Trophoblast cell (in vitro differentiated cells and primary cell): ENCODE results near the gene CHMP1B.

Source experiments
- DNase-seq, 2 donors: peaks; one replicate each; pipeline ENCODE4 v3.0.0-alpha.2; 2016
- H2AFZ ChIP-seq: 2 replicates; pipeline ENCODE4 v1.6.1; 2013; ENCODE audit warnings: low read length, moderate library complexity, mild to moderate bottlenecking; ENCODE audit not compliant: insufficient read depth, poor library complexity
- H2AK5ac ChIP-seq: 2 replicates; pipeline ENCODE4 v1.6.1; 2013; ENCODE audit warnings: mild to moderate bottlenecking, low read length
- H2BK120ac ChIP-seq: 2 replicates; pipeline ENCODE4 v1.6.1; 2013; ENCODE audit warnings: low read length, mild to moderate bottlenecking, moderate library complexity; ENCODE audit not compliant: insufficient read depth, poor library complexity
- H2BK12ac ChIP-seq: 2 replicates; pipeline ENCODE4 v1.6.1; 2013; ENCODE audit warnings: mild to moderate bottlenecking, low read length, moderate library complexity
- H2BK5ac ChIP-seq: 2 replicates; pipeline ENCODE4 v1.6.1; 2013; ENCODE audit warnings: low read length, low read depth, moderate library complexity, mild to moderate bottlenecking; ENCODE audit not compliant: poor library complexity
- H3K14ac ChIP-seq: 2 replicates; pipeline ENCODE4 v1.6.1; 2013; ENCODE audit warnings: mild to moderate bottlenecking, low read length
- H3K18ac ChIP-seq: 2 replicates; pipeline ENCODE4 v1.6.1; 2013; ENCODE audit warnings: mild to moderate bottlenecking, low read length
- H3K23ac ChIP-seq: 2 replicates; pipeline ENCODE4 v1.6.1; 2013; ENCODE audit warnings: low read length
- H3K27ac ChIP-seq: 2 replicates; pipeline ENCODE4 v1.5.1; 2013; ENCODE audit warnings: low read depth, mild to moderate bottlenecking, inconsistent platforms, low read length, moderate library complexity
- H3K27me3 ChIP-seq: 2 replicates; pipeline ENCODE4 v1.6.1; 2013; ENCODE audit warnings: inconsistent platforms, mild to moderate bottlenecking, low read length, moderate library complexity; ENCODE audit not compliant: insufficient read depth
- H3K36me3 ChIP-seq, 2 experiments: 1 replicate in 1 of 2; 2 replicates in 1 of 2; pipeline ENCODE4 v1.6.1; 2013; ENCODE audit warnings: low read length in 2 of 2, mild to moderate bottlenecking in 2 of 2, moderate library complexity in 1 of 2; ENCODE audit not compliant: insufficient read depth in 2 of 2, control insufficient read depth in 1 of 2
- H3K4ac ChIP-seq: 2 replicates; pipeline ENCODE4 v1.6.1; 2013; ENCODE audit warnings: low read depth, mild to moderate bottlenecking, low read length, moderate library complexity
- H3K4me1 ChIP-seq, 2 experiments: 1 replicate in 1 of 2; 2 replicates in 1 of 2; pipeline ENCODE4 v1.6.1; 2013; ENCODE audit warnings: low read length in 2 of 2, mild to moderate bottlenecking in 2 of 2, moderate library complexity in 1 of 2; ENCODE audit not compliant: insufficient read depth in 2 of 2, control insufficient read depth in 1 of 2
- H3K4me2 ChIP-seq: 2 replicates; pipeline ENCODE4 v1.6.1; 2013; ENCODE audit warnings: inconsistent platforms, mild to moderate bottlenecking, low read length, moderate library complexity
- H3K4me3 ChIP-seq: 2 replicates; pipeline ENCODE4 v1.5.1; 2013; ENCODE audit warnings: mild to moderate bottlenecking, low read depth, low read length, inconsistent platforms
- H3K79me1 ChIP-seq: one replicate; pipeline ENCODE4 v1.6.1; 2013; ENCODE audit warnings: low read length
- H3K79me2 ChIP-seq: 2 replicates; pipeline ENCODE4 v1.6.1; 2013; ENCODE audit warnings: low read length, mild to moderate bottlenecking; ENCODE audit not compliant: control insufficient read depth, insufficient read depth, poor library complexity
- H3K9ac ChIP-seq: 2 replicates; pipeline ENCODE4 v1.6.1; 2013; ENCODE audit warnings: mild to moderate bottlenecking, low read length
- H3K9me3 ChIP-seq: 2 replicates; pipeline ENCODE4 v1.6.1; 2013; ENCODE audit warnings: low read depth, mild to moderate bottlenecking, control low read depth, inconsistent platforms, low read length; ENCODE audit not compliant: insufficient read depth
- H4K12ac ChIP-seq: 2 replicates; pipeline ENCODE4 v1.6.1; 2013; ENCODE audit warnings: low read depth, mild to moderate bottlenecking, low read length, moderate library complexity
- H4K8ac ChIP-seq: 2 replicates; pipeline ENCODE4 v1.6.1; 2013; ENCODE audit warnings: low read depth, mild to moderate bottlenecking, low read length, moderate library complexity
- H4K91ac ChIP-seq: one replicate; pipeline ENCODE4 v1.6.1; 2013; ENCODE audit warnings: low read depth, mild to moderate bottlenecking, low read length, moderate library complexity
- WGBS: extraction: QIAGEN DNeasy Blood & Tissue Kit; methylation state at CpG from one replicate; pipeline ENCODE4 v1.1.7; 2013; ENCODE audit warnings: missing lambda C conversion rate; ENCODE audit not compliant: insufficient read length, insufficient coverage; ENCODE audit errors: extremely low coverage; 5-methylcytosine and 5-hydroxymethylcytosine counted together

CHMP1B gene

GRCh38 chr18:11885278-11885947, 34.2 kb downstream of the CHMP1B start:
- WGBS: no CpG with 5 or more reads among the region's 22 CpGs
- H3K14ac ChIP-seq: no peak overlapping the region
- no peak overlapping the region for H2BK120ac ChIP-seq

GRCh38 chr18:11886577-11887110, 35.4 kb downstream of the CHMP1B start:
- Histone ChIP-seq H4K91ac (no peak overlapping the region), H3K9ac (no peak overlapping the region), H4K12ac (no peak overlapping the region), H3K36me3 (peaks cover 7 to 13% of the 10 kb centered on the region in 2 experiments), H3K27me3 (no peaks in the 10 kb centered on the region), H3K9me3 (peaks cover 2% of the 10 kb centered on the region), H3K79me2 (no peaks in the 10 kb centered on the region), H2BK120ac (no peak overlapping the region), H3K4me1 (peaks cover 3 to 6% of the 10 kb centered on the region in 2 experiments), H3K18ac (no peak overlapping the region), H2AFZ (no peak overlapping the region), H2BK5ac (no peak overlapping the region), H3K4me2 (no peak overlapping the region), H2AK5ac (no peak overlapping the region), H4K8ac (no peak overlapping the region), H3K23ac (no peak overlapping the region), H3K4me3 (no peak overlapping the region), H3K27ac (no peak overlapping the region), H3K14ac (no peak overlapping the region), H3K4ac (no peak overlapping the region), H3K79me1 (no peaks in the 10 kb centered on the region), H2BK12ac (no peak overlapping the region)
- WGBS: no CpG with 5 or more reads among the region's 19 CpGs
- DNase-seq: no peak

More at GRCh38 chr18:11885278-11885947, 34.2 kb downstream of the CHMP1B start:
- Histone ChIP-seq H4K8ac (no peak overlapping the region), H3K79me2 (no peaks in the 10 kb centered on the region), H3K4me3 (no peak overlapping the region), H3K4me1 (peaks cover 3 to 6% of the 10 kb centered on the region in 2 experiments), H3K18ac (no peak overlapping the region), H2AK5ac (no peak overlapping the region), H4K91ac (no peak overlapping the region), H4K12ac (no peak overlapping the region), H2AFZ (no peak overlapping the region), H3K27me3 (no peaks in the 10 kb centered on the region), H3K36me3 (peaks cover 7 to 13% of the 10 kb centered on the region in 2 experiments), H3K79me1 (no peaks in the 10 kb centered on the region), H3K23ac (no peak overlapping the region), H3K4me2 (no peak overlapping the region), H3K4ac (no peak overlapping the region), H3K9me3 (peaks cover 2% of the 10 kb centered on the region), H2BK5ac (no peak overlapping the region), H3K27ac (no peak overlapping the region), H3K9ac (no peak overlapping the region), H2BK12ac (no peak overlapping the region)
- no peak for DNase-seq

GRCh38 chr18:11887328-11888128, 36.3 kb downstream of the CHMP1B start:
- H2AFZ ChIP-seq: no peak overlapping the region
- peak; percentile 42 to 94 for DNase-seq
- H3K4ac ChIP-seq: no peak overlapping the region
- H3K79me2 ChIP-seq: no peaks in the 10 kb centered on the region
- no peak overlapping the region for H2BK120ac ChIP-seq
- H3K9me3 ChIP-seq: peaks cover 2% of the 10 kb centered on the region
- H3K4me3 ChIP-seq: no peak overlapping the region
- no peak overlapping the region for H2AK5ac ChIP-seq
- peaks cover 7 to 13% of the 10 kb centered on the region in 2 experiments for H3K36me3 ChIP-seq
- no peak overlapping the region for H3K23ac ChIP-seq
- H3K4me1 ChIP-seq: peaks cover 3 to 6% of the 10 kb centered on the region in 2 experiments
- WGBS: no CpG with 5 or more reads among the region's 8 CpGs
- H3K27me3 ChIP-seq: no peaks in the 10 kb centered on the region
- H4K91ac ChIP-seq: no peak overlapping the region
- H3K27ac ChIP-seq: no peak overlapping the region
- no peak overlapping the region for H3K4me2 ChIP-seq
- H4K8ac ChIP-seq: no peak overlapping the region
- no peak overlapping the region for H2BK12ac ChIP-seq
- no peak overlapping the region for H2BK5ac ChIP-seq
- H3K14ac ChIP-seq: no peak overlapping the region
- H3K18ac ChIP-seq: no peak overlapping the region
- H3K79me1 ChIP-seq: no peaks in the 10 kb centered on the region
- H3K9ac ChIP-seq: no peak overlapping the region
- no peak overlapping the region for H4K12ac ChIP-seq

DNA sequence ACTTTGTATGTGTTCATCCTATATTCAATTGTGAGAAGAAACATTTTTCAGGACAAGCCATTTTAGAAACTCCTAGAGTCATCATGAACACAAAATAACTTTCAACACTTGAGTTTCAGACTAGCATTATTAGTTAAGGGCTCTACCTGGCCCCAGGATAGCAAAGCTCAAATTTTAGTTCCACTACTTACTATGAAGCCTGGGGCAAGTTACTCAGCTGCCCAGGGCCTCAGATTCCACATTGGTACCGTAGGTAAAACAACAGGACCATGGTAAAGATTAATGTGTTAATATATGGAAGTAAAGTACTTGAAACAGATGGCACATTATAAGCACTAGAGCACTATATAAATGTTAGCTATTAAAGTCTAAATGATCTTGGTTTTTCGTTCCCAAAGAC, 37.5 kb downstream of the CHMP1B start:
- Histone ChIP-seq H2AFZ (no peak overlapping the region), H3K27ac (no peak overlapping the region), H2AK5ac (no peak overlapping the region), H3K9ac (no peak overlapping the region), H3K18ac (no peak overlapping the region), H3K14ac (no peak overlapping the region), H3K4me3 (no peak overlapping the region), H3K9me3 (peaks cover 2% of the 10 kb centered on the region), H2BK5ac (no peak overlapping the region), H3K27me3 (no peaks in the 10 kb centered on the region), H3K79me1 (no peaks in the 10 kb centered on the region), H3K79me2 (no peaks in the 10 kb centered on the region), H4K8ac (no peak overlapping the region), H4K91ac (no peak overlapping the region), H4K12ac (no peak overlapping the region), H2BK120ac (no peak overlapping the region), H3K4me2 (no peak overlapping the region), H3K36me3 (peaks cover 9 to 13% of the 10 kb centered on the region in 2 experiments), H3K4me1 (peaks cover 3 to 6% of the 10 kb centered on the region in 2 experiments), H2BK12ac (no peak overlapping the region), H3K23ac (no peak overlapping the region), H3K4ac (no peak overlapping the region)
- peak; percentile 78 to 92 for DNase-seq
- WGBS: no CpG with 5 or more reads among the region's 2 CpGs
